Stomach (tissue), 9 donors: ENCODE measurements around the gene TAL1. TPM values are rescaled to one million over a fixed set of nuclear protein-coding genes. Genes with fewer than 3 reads are reported as not detected.
A peak's percentile ranks its signal among the peaks of the same experiment; 100 is the strongest.

Source experiments
- DNase-seq, 2 donors: peaks; one replicate each; pipeline versions ENCODE4 v3.0.0 to v3.0.0-alpha.2; 2013 to 2019
- H3K27ac ChIP-seq, 5 donors: fragments of 200-600 bp in 4 of 5; sonication (generic) in 4 of 5; one replicate each; pipeline ENCODE4 v1.5.1; 2013 to 2019; ENCODE audit warnings: mild to moderate bottlenecking in 1 of 5, moderate library complexity in 1 of 5
- H3K27me3 ChIP-seq, 3 donors: fragments of 200-600 bp; sonication (generic); one replicate each; pipeline ENCODE4 v1.5.1; 2017 to 2019; ENCODE audit warnings: mixed run types in 1 of 3
- H3K36me3 ChIP-seq, 4 donors: fragments of 200-600 bp; sonication (generic); 1 replicate in 3 of 4; 2 replicates in 1 of 4; pipeline ENCODE4 v1.5.1; 2016 to 2019
- H3K4me1 ChIP-seq, 4 donors: fragments of 200-600 bp; sonication (generic); one replicate each; pipeline ENCODE4 v1.5.1; 2016 to 2019
- H3K4me3 ChIP-seq, 4 donors: fragments of 200-600 bp; sonication (generic) in 3 of 4; one replicate each; pipeline ENCODE4 v1.5.1; 2016 to 2019; ENCODE audit warnings: mild to moderate bottlenecking in 1 of 4
- H3K9me3 ChIP-seq, 4 donors: fragments of 200-600 bp; sonication (generic); one replicate each; pipeline ENCODE4 v1.5.1; 2016 to 2019
- CTCF ChIP-seq, 7 experiments: fragments of 450-650 bp in 4 of 7; fragments of 200-600 bp in 3 of 7; sonication (generic) in 3 of 7; IDR thresholded peaks; one replicate each; pipeline ENCODE4 v1.5.1; 2016 to 2019; ENCODE audit warnings: antibody characterized with exemption in 7 of 7, control low read depth in 2 of 7, mild to moderate bottlenecking in 1 of 7
- EP300 ChIP-seq: sonication (generic); formaldehyde crosslinking; IDR thresholded peaks from one replicate; pipeline ENCODE4 v1.6.1; 2017; ENCODE audit warnings: antibody characterized with exemption
- POLR2A ChIP-seq, 4 donors: fragments of 450-650 bp; IDR thresholded peaks; one replicate each; pipeline ENCODE4 v1.6.1; 2016; ENCODE audit warnings: antibody characterized with exemption in 4 of 4, control low read depth in 2 of 4, mild to moderate bottlenecking in 1 of 4, moderate library complexity in 1 of 4
- POLR2AphosphoS5 ChIP-seq, 3 donors: sonication (generic); formaldehyde crosslinking; IDR thresholded peaks; one replicate each; pipeline ENCODE4 v1.6.1; 2016; ENCODE audit warnings: antibody characterized with exemption in 3 of 3
- WGBS, 5 donors: extraction: QIAGEN DNeasy Blood & Tissue Kit in 3 of 5; methylation state at CpG; one replicate each; pipeline versions ENCODE4 v1.1.5 to v1.1.7; 2013 to 2018; 5-methylcytosine and 5-hydroxymethylcytosine counted together
- intact Hi-C: fragments of 100-400 bp; cut with DNase I; formaldehyde crosslinking; loops from one replicate; pipeline ENCODE4 v1.15.1; 2023; ENCODE audit warnings: low total_unique reads
- polyA plus RNA-seq, 3 donors: library from polyadenylated mRNA; stranded (reverse); fragments of 200-250 nt; gene quantifications; one replicate each; pipeline ENCODE4 v1.2.3, GENCODE V29; 2013
- total RNA-seq, 5 donors: library from RNA; depleted of rRNA; stranded (reverse); fragments of >200 nt; gene quantifications; one replicate each; pipeline versions ENCODE4 v1.1.0 to v1.2.3, GENCODE V29; 2014 to 2016
- donor health status: healthy with polysubstance abuse.
- donor health status: Bipolar disorder and iron deficiency.
- donor health status: healthy.

TAL1 gene
- total and polyA plus RNA-seq, 8 donors, result under 0.01 to 4.5 (median 1.5) TPM; not detected in 1

- intact Hi-C loops, result loop anchor here (10.0 kb wide), 2 partner anchors 78 to 518 kb away; no protein-coding TSS in a partner anchor
- no peak for TF ChIP-seq POLR2A (IDR thresholded peaks at IDR 0.05)
- TF ChIP-seq POLR2AphosphoS5 (IDR thresholded peaks at IDR 0.05), result no peak
- no peak for TF ChIP-seq EP300
- TF ChIP-seq CTCF (IDR thresholded peaks at IDR 0.05), result no peak
- 93 to 96% (median 96%) methylated on average over 8 to 13 of the region's 13 CpGs for WGBS, 5 donors
- H3K4me1 ChIP-seq, result peaks cover 15 to 64% (median 26%) of the 10 kb centered on the region in 4 donors
- peak in 1 of 2 donors; percentile 20 for DNase-seq
- H3K4me3 ChIP-seq, result peak overlapping the region in 1 of 4 donors; percentile 47
- H3K27ac ChIP-seq, result no peak overlapping the region
- no peaks in the 10 kb centered on the region for H3K36me3 ChIP-seq
- H3K27me3 ChIP-seq, result peaks cover 0 to 7% (median 3%) of the 10 kb centered on the region in 3 donors
- H3K9me3 ChIP-seq, result no peaks in the 10 kb centered on the region
Observed at GRCh38 chr1:47186267-47187185, 45.5 kb downstream of the TAL1 start.

GRCh38 chr1:47184822-47185677, 47.0 kb downstream of the TAL1 start:
- peaks cover 0 to 17% (median 9%) of the 10 kb centered on the region in 3 donors for H3K27me3 ChIP-seq
- DNase-seq, result peak in 1 of 2 donors; percentile 10
- TF ChIP-seq CTCF (IDR thresholded peaks at IDR 0.05), result no peak
- TF ChIP-seq POLR2AphosphoS5 (IDR thresholded peaks at IDR 0.05), result no peak
- TF ChIP-seq EP300, result no peak
- no peak for TF ChIP-seq POLR2A (IDR thresholded peaks at IDR 0.05)
- H3K27ac ChIP-seq, result no peak overlapping the region
- peak overlapping the region in 1 of 4 donors; percentile 1 for H3K4me3 ChIP-seq
- H3K4me1 ChIP-seq, result peaks cover 16 to 64% (median 22%) of the 10 kb centered on the region in 4 donors
- no peaks in the 10 kb centered on the region for H3K9me3 ChIP-seq
- H3K36me3 ChIP-seq, result no peaks in the 10 kb centered on the region
- intact Hi-C loops, result loop anchor here (10.0 kb wide), 2 partner anchors 80 to 520 kb away; no protein-coding TSS in a partner anchor
- WGBS, 5 donors, result 86 to 89% (median 86%) methylated on average over 11 to 14 of the region's 14 CpGs

GRCh38 chr1:47184090-47184821, 47.8 kb downstream of the TAL1 start:
- TF ChIP-seq POLR2A (IDR thresholded peaks at IDR 0.05) (no peak), CTCF (IDR thresholded peaks at IDR 0.05) (no peak), POLR2AphosphoS5 (IDR thresholded peaks at IDR 0.05) (no peak), EP300 (no peak)
- H3K36me3 ChIP-seq, result no peaks in the 10 kb centered on the region
- intact Hi-C loops, result loop anchor here (10.0 kb wide), 2 partner anchors 81 to 521 kb away; no protein-coding TSS in a partner anchor
- no peak overlapping the region for H3K4me3 ChIP-seq
- peaks cover 16 to 67% (median 28%) of the 10 kb centered on the region in 4 donors for H3K4me1 ChIP-seq
- no peak overlapping the region for H3K27ac ChIP-seq
- WGBS, 5 donors, result 76 to 90% (median 85%) methylated on average over 5 of the region's 5 CpGs
- no peaks in the 10 kb centered on the region for H3K9me3 ChIP-seq
- peaks cover 0 to 17% (median 9%) of the 10 kb centered on the region in 3 donors for H3K27me3 ChIP-seq
- DNase-seq, result peak in 1 of 2 donors; percentile 13
